HG02938 (cell line): ENCODE measurements around the gene TMEM89.

ENCODE experiments used
- ATAC-seq: cut with Tn5 transposase; IDR thresholded peaks from one replicate; pipeline ENCODE4 v1.9.1; 2021; ENCODE audit warnings: mild to moderate bottlenecking, moderate library complexity; ENCODE audit not compliant: unreplicated experiment

TMEM89 gene

DNA sequence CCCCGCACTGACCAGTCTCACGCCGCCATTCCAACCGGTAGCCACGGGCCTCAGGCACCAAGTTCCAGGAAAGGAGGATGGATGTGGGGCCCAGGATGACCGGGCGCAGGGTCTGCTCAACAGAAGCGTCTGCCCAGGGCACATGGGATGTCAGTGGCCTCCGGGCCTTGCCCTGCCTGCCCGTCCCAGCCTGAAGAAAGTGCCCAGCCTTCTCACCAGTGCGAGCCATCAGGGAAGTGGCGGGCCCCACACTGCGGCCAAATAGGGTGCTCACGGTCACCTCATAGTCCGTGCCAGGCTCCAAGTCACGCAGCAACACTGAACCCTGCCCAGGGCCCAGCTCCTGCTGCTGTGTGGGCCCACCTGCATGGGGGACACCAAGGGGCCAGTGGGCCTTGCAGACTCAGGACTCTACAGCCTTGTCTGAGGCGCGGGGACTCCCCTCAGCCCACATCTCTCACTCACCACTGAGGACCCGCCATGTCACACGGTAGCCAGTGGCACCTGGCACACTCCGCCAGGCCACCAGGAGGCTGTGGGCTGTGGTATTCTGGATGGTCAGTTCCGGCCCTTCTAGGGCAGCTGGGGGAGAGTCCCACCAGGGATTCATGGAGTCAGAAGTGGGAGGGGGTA lies 29.6 kb downstream of the TMEM89 start:
- no peak for ATAC-seq

DNA sequence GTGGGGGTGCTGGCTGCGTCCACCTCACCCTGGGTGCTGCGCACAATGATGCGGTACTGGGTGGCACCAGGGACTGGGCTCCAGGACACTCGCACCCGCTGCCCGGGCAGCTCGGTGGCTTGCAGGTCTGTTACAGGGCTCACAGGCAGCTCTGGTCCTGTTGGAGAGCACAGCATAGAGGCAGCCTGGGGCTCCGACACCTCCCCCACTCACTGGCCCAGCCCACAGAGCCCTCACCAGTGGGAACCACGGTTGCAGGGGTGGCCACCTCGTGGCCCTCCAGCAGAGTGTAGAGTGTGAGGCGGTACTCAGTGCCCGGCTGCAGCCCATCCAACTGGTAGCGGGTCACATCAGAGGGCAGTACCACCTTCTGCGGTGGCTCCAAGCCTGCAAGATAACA lies 30.1 kb downstream of the TMEM89 start:
- ATAC-seq = no peak

DNA sequence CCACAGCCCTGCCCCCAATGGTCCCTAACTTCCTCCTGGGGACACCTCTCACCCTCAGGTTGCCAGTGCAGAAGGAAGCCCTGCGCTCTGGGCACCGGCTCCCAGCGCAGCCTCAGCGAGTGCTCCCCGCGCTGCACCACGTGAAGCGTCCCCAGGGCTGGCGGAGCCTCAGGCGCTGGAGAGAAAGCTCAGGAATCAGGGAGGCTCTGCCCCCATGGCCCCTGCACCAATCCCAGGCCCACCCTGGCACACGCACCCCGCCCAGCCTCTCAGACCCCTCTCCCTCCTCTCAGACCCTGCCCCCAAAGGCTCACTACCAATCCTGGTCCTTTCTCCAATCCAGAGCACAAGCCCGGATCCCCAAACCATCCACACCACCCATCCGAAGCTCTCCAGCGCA lies 33.3 kb downstream of the TMEM89 start:
- ATAC-seq = no peak

DNA sequence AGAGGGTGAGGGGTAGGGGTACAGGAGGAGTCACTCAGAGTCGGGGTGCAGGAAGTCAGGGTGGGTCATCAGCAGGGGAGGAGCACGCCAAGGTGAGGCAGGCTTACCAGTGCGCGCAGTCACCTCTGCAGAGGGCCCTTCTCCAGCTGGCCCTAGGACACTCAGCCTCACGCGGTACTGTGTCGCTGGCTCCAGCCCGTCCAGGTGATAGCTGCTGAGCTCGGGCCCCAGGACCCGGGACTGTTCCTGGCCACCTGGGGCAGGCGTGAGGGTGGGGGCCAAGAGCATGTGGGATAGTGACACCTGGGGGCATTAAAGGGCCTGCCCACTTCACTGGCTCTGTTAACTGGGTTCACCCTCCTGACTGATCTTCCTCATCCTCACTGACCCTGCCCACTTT lies 33.9 kb downstream of the TMEM89 start:
- ATAC-seq = no peak

DNA sequence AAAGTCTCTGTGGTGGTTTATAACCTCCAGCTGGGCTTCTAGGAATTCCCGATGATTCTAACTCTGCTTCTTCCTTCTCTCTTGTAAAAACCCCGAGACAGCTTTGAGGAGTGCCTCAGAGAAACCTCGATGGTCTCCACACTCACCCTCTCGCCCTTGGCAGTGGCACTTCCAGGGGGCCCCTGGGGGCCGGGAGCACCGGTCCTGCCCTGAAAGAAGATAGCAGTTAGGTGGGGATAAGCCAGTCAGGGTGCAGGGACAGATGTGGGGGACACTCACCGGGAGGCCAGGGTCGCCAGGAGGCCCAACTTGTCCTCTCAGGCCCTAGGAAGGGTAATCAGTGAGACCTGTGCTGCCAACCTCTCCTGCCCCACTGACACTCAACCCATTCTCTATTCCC lies 36.2 kb downstream of the TMEM89 start:
- no peak for ATAC-seq

DNA sequence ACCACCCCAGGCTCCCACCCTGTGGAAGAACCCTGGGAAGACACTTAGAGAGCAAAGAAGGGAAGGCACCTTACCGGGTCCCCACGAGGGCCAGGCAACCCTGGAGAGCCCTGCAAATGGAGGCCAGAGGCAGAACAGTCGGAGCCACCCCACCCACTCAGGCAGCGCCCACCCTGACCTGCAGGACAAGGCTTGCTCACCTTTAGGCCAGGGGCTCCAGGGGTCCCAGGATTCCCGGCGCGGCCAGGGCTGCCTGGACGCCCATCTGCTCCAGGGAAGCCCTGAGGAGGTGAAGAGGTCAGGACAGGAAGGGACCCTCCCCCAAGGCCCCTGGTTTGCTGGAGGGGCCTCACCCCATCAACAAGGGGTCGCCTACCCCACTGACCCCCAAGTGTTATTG lies 36.7 kb downstream of the TMEM89 start:
- no peak for ATAC-seq

DNA sequence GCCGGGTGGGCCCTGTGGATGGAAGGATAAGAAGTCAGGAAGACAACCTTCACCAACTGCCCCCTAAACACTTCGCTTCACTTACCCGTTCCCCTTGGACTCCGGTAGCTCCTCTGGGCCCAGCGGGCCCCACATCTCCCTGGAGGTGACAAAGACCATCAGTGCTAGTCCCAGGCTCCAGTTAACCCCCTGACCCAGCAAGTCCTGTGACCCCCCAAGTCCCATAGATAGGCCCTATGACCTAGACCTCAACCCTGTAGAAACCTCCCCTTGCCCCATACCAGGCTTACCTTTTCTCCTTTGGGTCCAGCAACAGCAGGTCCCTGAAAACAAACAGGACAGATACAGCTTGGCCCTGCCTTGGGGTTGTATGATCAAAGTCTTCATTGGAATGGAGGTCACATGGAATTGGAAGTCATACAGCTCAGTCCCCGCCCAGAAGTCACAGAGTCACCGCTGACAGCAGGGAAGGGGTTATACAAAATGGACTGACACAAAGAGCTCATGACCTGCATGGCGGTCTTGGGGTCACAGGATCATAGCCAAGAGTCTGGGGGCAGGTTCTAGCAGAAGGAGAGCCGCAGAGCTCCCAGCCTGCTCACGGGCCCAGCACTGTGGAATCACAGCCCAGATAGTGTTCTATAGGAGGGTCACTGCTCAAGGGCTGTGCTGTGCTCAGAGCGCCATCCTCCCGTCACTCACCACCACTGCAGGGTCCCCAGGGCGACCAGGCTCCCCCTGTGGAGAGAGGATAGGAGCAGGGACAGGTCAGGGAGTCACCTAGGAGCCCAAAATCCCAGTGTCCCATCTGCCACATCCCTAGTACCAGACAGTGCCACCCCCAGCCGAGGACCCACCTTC lies 39.7 kb downstream of the TMEM89 start:
- no peak for ATAC-seq

DNA sequence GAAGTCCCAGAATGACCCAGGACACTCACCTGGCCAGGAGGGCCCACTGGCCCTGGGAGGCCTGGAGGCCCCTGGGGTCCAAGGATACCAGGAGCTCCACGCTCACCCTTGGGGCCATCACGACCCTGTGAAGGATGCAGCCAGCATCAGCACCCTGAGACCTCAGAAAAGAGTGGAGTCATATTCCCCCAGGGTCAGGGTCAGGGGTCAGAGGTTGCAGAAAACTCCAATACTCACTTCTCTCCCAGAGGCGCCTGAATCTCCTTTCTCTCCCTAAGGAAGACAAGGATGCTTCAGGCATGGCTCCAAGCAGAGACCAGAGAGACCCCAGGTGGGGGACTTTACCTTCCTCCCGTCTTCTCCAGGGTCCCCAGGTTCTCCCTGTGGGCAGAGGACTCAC lies 44.9 kb downstream of the TMEM89 start:
- no peak for ATAC-seq

DNA sequence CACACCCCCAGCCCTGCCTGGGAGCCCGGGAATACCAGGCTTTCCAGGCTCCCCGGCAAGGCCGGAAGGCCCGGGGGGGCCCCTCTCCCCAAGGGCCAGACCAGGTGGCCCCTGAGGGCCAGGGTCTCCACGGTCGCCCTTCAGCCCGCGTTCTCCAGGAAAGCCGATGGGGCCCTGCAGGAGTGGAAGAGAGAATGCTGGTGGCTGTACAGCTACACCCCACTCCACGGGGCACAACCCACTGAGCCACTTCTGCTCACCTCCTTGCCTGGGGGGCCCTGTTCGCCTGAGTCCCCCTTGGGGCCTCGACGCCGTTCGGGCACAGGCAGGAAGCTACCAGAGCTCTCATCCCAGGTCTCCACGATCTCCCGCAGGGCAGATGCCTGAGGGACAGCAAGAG lies 46.2 kb downstream of the TMEM89 start:
- ATAC-seq = no peak

DNA sequence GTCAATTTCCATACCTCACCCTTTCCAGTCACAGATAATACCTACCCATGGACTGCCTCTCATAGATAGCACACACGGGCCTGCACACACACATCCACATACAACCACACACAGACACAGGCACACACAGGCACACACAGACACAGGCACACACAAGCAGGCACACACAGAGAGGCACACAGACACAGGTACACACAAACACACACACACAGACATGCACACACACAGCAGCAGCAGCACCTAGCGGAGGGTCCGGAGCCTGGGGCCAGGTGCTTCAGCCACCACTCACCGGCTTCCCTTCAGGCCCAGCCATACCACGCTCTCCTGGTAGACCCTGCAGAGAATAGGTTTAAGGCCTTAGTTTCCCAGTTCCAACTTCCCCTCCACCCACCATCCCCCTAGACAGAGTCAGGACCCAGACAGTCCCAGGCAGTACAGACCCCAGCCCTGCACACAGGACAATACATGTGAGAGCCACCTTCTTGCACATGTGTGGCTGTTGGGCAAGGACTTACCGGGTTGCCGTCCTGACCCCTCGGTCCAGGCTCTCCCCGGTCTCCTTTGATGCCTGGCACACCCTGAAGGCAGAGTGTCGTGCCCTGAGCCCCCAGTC lies 47.5 kb downstream of the TMEM89 start:
- ATAC-seq = no peak

DNA sequence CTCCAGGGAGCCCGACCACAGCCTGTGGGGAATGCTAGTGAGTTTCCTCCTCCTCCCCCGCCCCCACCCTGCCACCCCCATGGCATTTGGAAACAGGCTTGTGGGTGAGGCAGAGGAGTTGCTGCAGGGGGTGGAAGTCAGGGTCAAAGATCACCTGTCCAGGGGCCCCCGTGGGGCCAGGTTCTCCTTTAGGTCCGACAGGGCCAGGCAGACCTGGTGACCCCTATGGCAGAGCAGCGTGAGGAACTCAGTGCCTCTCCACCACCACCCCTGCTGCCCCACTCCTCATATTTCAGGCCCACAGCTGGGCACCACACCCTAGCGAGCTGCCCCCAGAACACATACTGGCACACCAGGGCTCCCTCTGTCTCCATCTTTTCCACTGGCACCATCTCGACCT lies 49.1 kb downstream of the TMEM89 start:
- ATAC-seq = no peak

DNA sequence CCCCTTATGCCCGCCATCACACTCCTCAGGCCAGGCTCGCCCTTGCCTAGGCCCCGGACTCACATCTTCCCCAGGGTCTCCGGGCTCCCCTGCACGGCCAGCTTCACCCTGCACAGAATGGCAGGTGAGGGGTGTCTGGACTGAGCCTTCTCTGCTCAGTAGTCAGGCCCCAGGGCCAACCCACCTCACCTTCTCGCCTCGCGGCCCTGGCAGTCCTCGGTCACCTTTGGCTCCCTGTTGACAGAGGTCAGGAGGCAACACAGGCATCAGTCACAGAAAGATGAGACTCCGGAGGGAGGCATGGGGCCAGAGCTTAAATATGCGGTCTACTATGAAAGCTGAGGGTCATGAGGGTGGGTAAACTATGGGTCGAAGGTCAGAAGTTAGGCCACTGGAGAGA lies 49.6 kb downstream of the TMEM89 start:
- ATAC-seq = no peak
